KMS-11 (cell line): Measurements from ENCODE around the gene PLVAP.

Source experiments
- H2AFZ ChIP-seq: fragments of 200-600 bp; sonication (generic); 2 replicates; pipeline ENCODE4 v1.6.1; 2016; ENCODE audit warnings: antibody characterized with exemption, mixed run types, low read depth
- H3K27ac ChIP-seq: fragments of 200-600 bp; sonication (generic); 2 replicates; pipeline ENCODE4 v1.6.1; 2016; ENCODE audit warnings: mild to moderate bottlenecking, mixed run types
- H3K27me3 ChIP-seq: fragments of 200-600 bp; sonication (generic); 2 replicates; pipeline ENCODE4 v1.6.1; 2017; ENCODE audit warnings: mild to moderate bottlenecking, low read depth, mixed run types, moderate library complexity; ENCODE audit not compliant: insufficient read depth
- H3K36me3 ChIP-seq: fragments of 200-600 bp; sonication (generic); 2 replicates; pipeline ENCODE4 v1.6.1; 2017; ENCODE audit warnings: mild to moderate bottlenecking, mixed run types; ENCODE audit not compliant: insufficient read depth
- H3K4me1 ChIP-seq: fragments of 200-600 bp; sonication (generic); 2 replicates; pipeline ENCODE4 v1.6.1; 2016; ENCODE audit warnings: mild to moderate bottlenecking, low read depth, mixed run types; ENCODE audit not compliant: poor library complexity, severe bottlenecking
- H3K4me2 ChIP-seq: fragments of 200-600 bp; sonication (generic); 2 replicates; pipeline ENCODE4 v1.7.0; 2016; ENCODE audit warnings: mild to moderate bottlenecking, mixed run types
- H3K4me3 ChIP-seq: fragments of 200-600 bp; sonication (generic); IDR thresholded peaks from 2 replicates; pipeline ENCODE4 v1.6.1; 2017; ENCODE audit warnings: low read depth, low read length, mixed read lengths; ENCODE audit not compliant: insufficient read depth
- H3K79me2 ChIP-seq: fragments of 200-600 bp; sonication (generic); 2 replicates; pipeline ENCODE4 v1.6.1; 2016; ENCODE audit warnings: low read depth, mixed run types; ENCODE audit not compliant: insufficient read depth
- H3K9ac ChIP-seq: fragments of 200-600 bp; sonication (generic); 2 replicates; pipeline ENCODE4 v1.6.1; 2016; ENCODE audit warnings: mild to moderate bottlenecking, mixed run types
- H4K20me1 ChIP-seq: fragments of 200-600 bp; sonication (generic); 2 replicates; pipeline ENCODE4 v1.6.1; 2016; ENCODE audit warnings: mild to moderate bottlenecking, mixed run types; ENCODE audit not compliant: insufficient read depth
- TF ChIP-seq, protein P1 (sequence below): fragments of 200-600 bp; sonication (generic); conservative IDR thresholded peaks from 2 replicates; pipeline ENCODE4 v1.6.1; 2017; ENCODE audit warnings: low read depth, mild to moderate bottlenecking, antibody characterized with exemption, low read length, moderate library complexity, mixed read lengths

PLVAP gene

DNA sequence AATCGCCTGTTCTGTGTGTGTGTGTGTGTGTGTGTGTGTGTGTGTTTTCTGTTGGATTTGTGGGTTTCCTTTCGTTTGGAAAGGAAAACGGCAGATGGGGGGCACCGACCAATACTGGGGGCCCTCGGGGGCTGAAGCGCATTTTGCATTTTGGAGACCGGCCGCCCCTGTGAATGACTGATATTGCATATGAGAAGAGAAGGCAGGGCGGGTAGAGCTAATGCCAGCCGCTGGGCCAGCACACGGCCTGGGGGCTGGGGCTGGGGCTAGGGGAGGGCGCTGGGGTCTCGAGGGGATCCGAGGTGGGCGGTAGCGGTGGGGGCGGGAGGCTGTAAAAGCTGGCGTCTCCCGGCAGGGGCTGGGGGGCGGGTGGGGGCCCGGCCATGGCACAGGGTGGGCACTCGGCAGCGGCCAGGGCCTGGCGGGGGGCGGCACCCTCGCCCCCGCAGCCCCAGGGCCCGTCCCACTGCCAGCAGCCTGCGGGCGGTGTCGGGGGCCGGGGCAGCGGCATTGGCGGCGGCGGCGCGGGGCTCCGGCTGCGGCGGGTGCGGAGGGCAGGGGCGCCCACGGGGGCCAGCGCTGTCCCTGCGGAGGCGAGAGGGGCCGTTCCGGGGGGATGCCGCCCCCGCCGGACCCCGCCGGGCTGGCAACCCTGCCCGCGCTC is 53.7 kb downstream of the PLVAP start:
- H3K9ac ChIP-seq, result no peak overlapping the region
- no peaks in the 10 kb centered on the region for H4K20me1 ChIP-seq
- no peaks in the 10 kb centered on the region for H3K4me1 ChIP-seq
- no peak overlapping the region for H2AFZ ChIP-seq
- no peak overlapping the region for H3K4me2 ChIP-seq
- TF ChIP-seq, protein P1, sequence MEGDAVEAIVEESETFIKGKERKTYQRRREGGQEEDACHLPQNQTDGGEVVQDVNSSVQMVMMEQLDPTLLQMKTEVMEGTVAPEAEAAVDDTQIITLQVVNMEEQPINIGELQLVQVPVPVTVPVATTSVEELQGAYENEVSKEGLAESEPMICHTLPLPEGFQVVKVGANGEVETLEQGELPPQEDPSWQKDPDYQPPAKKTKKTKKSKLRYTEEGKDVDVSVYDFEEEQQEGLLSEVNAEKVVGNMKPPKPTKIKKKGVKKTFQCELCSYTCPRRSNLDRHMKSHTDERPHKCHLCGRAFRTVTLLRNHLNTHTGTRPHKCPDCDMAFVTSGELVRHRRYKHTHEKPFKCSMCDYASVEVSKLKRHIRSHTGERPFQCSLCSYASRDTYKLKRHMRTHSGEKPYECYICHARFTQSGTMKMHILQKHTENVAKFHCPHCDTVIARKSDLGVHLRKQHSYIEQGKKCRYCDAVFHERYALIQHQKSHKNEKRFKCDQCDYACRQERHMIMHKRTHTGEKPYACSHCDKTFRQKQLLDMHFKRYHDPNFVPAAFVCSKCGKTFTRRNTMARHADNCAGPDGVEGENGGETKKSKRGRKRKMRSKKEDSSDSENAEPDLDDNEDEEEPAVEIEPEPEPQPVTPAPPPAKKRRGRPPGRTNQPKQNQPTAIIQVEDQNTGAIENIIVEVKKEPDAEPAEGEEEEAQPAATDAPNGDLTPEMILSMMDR, result no peak
- no peak overlapping the region for H3K4me3 ChIP-seq
- H3K27ac ChIP-seq, result no peak overlapping the region
- no peaks in the 10 kb centered on the region for H3K27me3 ChIP-seq
- no peaks in the 10 kb centered on the region for H3K36me3 ChIP-seq
- H3K79me2 ChIP-seq, result no peaks in the 10 kb centered on the region

- TF ChIP-seq, protein P1, result no peak
- no peaks in the 10 kb centered on the region for H3K4me1 ChIP-seq
- no peaks in the 10 kb centered on the region for H3K36me3 ChIP-seq
- no peaks in the 10 kb centered on the region for H3K79me2 ChIP-seq
- H3K27ac ChIP-seq, result no peak overlapping the region
- H3K4me3 ChIP-seq, result no peak overlapping the region
- H2AFZ ChIP-seq, result no peak overlapping the region
- no peaks in the 10 kb centered on the region for H4K20me1 ChIP-seq
- H3K27me3 ChIP-seq, result no peaks in the 10 kb centered on the region
- H3K9ac ChIP-seq, result no peak overlapping the region
- H3K4me2 ChIP-seq, result no peak overlapping the region
Observed at GRCh38 chr19:17322854-17323253, 54.3 kb downstream of the PLVAP start.

DNA sequence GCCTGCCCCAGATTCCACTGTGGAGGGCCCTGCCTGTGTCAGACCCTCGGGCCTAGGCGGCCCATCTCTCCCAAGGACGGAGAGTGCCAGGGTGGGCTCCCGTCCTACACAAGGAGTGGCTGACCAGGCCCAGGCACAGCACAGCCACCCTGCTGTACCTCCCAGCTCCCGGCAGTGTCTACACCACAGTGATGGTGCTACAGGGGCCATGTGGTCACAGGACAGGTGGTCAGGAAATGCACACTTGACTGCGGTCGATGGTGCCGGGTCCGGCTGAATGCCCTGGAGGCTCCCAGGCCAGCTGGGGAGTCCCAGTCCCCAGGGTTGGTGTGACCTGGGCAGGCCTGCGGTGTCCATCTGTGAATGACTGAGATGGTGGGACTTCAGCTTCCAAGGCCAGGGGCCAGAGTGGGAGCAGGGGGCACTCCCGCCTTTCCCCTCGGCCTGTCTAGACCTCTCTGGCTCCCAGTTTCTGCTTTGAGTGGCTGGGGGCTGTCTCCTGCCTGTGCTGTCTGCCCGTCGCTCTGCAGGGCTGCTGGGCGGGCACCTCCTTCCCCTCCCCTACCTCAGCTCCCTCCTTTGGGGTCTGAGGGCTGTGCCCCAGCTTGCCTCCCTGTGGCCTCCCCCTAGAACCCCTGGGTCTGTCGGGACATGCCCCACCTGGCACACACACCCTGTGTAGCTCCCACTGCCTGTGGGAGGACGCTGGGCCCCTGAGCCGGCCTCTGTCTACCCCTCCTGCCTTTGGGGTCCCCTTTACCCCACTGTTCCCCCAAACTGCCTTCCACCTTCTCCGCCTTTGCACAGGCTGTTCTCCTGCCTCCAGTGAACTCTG is 55.3 kb downstream of the PLVAP start:
- H3K4me2 ChIP-seq, result no peak overlapping the region
- no peaks in the 10 kb centered on the region for H4K20me1 ChIP-seq
- no peaks in the 10 kb centered on the region for H3K4me1 ChIP-seq
- no peaks in the 10 kb centered on the region for H3K27me3 ChIP-seq
- H3K36me3 ChIP-seq, result no peaks in the 10 kb centered on the region
- H3K9ac ChIP-seq, result no peak overlapping the region
- no peaks in the 10 kb centered on the region for H3K79me2 ChIP-seq
- no peak overlapping the region for H3K4me3 ChIP-seq
- no peak overlapping the region for H3K27ac ChIP-seq
- TF ChIP-seq, protein P1, result no peak
- no peak overlapping the region for H2AFZ ChIP-seq

DNA sequence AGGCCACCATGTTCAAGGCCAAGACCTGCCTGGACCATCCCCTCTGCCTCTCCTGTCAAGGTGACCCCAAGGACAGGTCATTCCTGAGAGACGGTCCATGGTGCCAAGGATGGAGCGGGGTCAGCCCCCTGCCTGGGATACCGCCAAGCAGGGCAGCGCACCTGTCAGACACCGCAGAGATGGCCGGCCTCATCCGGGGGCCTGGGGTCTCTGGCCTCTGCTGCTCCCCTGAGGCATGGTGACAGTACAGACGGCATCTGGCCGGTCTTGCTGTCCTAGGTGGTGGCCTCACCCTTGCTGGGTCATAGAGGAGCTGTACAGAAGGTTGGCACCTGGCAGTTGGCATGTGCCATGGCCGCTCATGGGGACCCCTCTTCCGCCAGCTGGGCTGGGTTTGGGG is 56.7 kb downstream of the PLVAP start:
- no peak overlapping the region for H2AFZ ChIP-seq
- H3K4me3 ChIP-seq, result no peak overlapping the region
- H3K4me1 ChIP-seq, result no peaks in the 10 kb centered on the region
- no peaks in the 10 kb centered on the region for H3K36me3 ChIP-seq
- TF ChIP-seq, protein P1, result no peak
- no peak overlapping the region for H3K4me2 ChIP-seq
- no peaks in the 10 kb centered on the region for H3K79me2 ChIP-seq
- H3K9ac ChIP-seq, result no peak overlapping the region
- no peaks in the 10 kb centered on the region for H3K27me3 ChIP-seq
- H4K20me1 ChIP-seq, result no peaks in the 10 kb centered on the region
- no peak overlapping the region for H3K27ac ChIP-seq
